Fibroblast of the aortic adventitia (primary cell): ENCODE measurements around the gene SEC24B. TPM values are rescaled to one million over a fixed set of nuclear protein-coding genes. Genes with fewer than 3 reads are reported as not detected.
"Not testable (repeated sequence)": the region's sequence is repeated elsewhere in the genome, so short reads cannot be mapped to it uniquely, and the experiment has no call there.

ENCODE experiments used
- DNase-seq: peaks from one replicate; pipeline ENCODE4 v3.0.0-alpha.2; 2010; ENCODE audit warnings: low read depth
- H3K4me3 ChIP-seq: 2 replicates; pipeline ENCODE4 v1.5.1; 2011; ENCODE audit warnings: low read depth, mild to moderate bottlenecking, control low read depth, low read length, moderate library complexity
- total RNA-seq: library from RNA; depleted of rRNA; stranded (reverse); fragments of >200 nt; gene quantifications from 2 replicates; pipeline ENCODE4 v1.2.3, GENCODE V29; 2012; ENCODE audit warnings: low replicate concordance
- TF ChIP-seq, protein P1 (sequence below): IDR thresholded peaks from 2 replicates; pipeline ENCODE4 v1.5.1; 2011; ENCODE audit warnings: mild to moderate bottlenecking, low read length, control low read depth, inconsistent platforms; ENCODE audit not compliant: insufficient read depth

SEC24B gene
- total RNA-seq, 1 donor, result 29.6 TPM

DNA sequence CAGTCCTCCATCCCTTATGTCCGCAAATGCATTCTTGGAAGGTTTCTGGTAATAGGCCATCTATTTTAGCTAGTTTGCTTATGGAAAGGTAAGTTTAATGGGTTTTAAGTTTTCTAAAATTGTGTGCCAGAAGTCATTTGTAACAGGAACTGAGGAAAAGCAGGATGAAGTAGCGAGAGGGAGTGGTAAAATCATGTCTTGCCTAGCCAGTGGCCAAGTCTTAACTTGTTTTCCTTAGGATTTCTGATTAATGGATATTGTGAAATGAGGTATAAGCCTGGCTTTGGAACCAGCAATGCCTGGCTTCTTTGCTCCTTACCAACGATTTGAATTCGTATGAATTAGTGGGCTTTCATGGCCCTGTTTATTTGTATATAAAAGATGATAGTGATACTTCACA is 7.3 kb downstream of the SEC24B start:
- TF ChIP-seq, protein P1, sequence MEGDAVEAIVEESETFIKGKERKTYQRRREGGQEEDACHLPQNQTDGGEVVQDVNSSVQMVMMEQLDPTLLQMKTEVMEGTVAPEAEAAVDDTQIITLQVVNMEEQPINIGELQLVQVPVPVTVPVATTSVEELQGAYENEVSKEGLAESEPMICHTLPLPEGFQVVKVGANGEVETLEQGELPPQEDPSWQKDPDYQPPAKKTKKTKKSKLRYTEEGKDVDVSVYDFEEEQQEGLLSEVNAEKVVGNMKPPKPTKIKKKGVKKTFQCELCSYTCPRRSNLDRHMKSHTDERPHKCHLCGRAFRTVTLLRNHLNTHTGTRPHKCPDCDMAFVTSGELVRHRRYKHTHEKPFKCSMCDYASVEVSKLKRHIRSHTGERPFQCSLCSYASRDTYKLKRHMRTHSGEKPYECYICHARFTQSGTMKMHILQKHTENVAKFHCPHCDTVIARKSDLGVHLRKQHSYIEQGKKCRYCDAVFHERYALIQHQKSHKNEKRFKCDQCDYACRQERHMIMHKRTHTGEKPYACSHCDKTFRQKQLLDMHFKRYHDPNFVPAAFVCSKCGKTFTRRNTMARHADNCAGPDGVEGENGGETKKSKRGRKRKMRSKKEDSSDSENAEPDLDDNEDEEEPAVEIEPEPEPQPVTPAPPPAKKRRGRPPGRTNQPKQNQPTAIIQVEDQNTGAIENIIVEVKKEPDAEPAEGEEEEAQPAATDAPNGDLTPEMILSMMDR, result no peak
- DNase-seq, result peak; percentile 67

GRCh38 chr4:109441862-109442458 is 8.3 kb downstream of the SEC24B start:
- H3K4me3 ChIP-seq, result no peak overlapping the region
- DNase-seq, result no peak
- TF ChIP-seq, protein P1, result no peak

More for the DNA sequence above, 7.3 kb downstream of the SEC24B start:
- no peak overlapping the region for H3K4me3 ChIP-seq

DNA sequence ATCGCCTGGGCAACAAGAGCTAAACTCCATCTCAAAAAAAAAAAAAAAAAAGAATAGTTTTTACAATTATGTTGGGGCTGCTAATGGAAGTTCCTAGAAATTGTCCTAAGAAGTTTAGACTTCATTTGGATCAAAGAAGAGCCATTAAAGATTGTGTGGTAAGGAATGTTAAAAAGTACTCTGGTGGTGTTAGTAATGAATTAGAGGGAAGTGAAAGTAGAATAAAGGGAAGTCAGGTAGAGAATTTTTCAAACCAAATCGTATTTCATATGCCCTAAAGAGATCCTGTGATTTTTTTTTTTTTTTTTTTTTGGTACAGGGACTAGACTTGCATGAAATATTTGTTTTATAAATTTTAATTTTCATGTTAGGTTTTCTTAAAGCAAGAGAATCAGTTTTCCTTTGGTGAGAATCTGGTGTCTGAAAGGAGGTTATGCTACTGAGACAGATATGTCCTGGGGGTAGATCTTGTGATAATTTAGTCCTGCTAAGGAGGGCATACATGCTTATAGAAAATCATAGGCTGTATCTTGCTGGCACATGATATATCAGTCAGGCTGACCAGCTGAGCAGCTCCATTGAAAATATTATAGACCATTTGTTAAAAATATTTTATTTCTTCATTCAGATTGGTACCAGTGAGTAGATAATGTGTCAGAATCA is 10.7 kb downstream of the SEC24B start:
- DNase-seq, result no peak
- TF ChIP-seq, protein P1, result no peak
- H3K4me3 ChIP-seq, result no peak overlapping the region

DNA sequence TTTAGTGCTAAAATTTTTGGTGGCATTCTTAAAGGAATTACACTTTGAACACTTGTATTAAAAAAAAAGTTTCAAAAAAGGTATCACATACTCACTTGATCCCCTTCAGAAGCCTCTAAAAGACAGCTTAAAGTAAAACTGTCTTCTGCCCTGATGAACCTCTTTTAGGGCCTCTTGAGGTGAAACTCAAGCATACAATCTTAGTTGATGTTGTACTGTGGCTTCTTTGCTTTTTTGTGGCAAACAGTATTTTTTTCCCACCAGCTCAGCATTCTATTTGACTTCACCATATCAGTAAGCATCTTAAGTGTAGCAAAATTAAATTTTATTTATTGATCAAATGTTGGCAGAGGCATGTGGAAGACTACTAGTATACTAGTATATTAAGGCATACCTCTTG is 13.7 kb downstream of the SEC24B start:
- no peak for DNase-seq
- no peak overlapping the region for H3K4me3 ChIP-seq
- TF ChIP-seq, protein P1, result no peak

GRCh38 chr4:109451544-109452273 is 18.1 kb downstream of the SEC24B start:
- TF ChIP-seq, protein P1, result no peak
- no peak overlapping the region for H3K4me3 ChIP-seq
- DNase-seq, result no peak

DNA sequence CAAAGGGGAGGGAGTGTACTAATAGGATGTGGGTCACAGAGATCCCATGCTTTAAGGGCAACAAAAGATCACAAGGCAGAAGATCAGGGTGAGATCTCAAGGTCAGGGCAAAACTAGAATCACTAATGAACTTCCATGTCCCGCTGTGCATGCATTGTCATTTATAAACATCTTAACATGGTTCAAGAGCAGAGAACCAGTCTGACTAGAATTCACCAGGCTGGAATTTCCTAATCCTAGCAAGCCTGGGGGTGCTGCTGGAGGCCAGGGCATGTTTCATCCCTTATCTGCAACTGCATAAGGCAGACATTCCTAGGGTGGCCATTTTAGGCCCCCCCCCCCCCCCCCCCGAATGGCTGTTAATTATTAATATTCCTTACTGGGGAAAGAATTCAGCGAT is 19.5 kb downstream of the SEC24B start:
- not testable (repeated sequence) for H3K4me3 ChIP-seq, DNase-seq

DNA sequence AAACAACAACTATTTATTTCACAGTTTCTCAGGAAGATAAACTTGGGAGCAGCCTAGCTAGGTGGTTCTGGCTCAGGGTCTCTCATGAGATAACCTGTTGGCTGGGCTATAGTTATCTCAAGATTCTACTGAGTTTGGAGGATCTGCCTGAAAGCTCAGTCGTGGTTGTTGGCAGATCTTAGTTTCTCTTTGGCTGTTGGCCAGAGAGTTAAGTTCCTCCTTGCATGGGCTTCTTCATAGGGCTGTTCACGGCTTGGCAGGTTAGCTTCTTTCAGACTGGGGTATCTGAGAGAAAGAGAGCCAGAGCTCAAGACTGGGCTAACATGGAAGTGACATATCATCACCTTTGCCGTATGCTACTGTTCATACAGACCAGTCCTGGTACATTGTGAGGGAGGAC is 28.7 kb downstream of the SEC24B start:
- H3K4me3 ChIP-seq, result no peak overlapping the region
- TF ChIP-seq, protein P1, result no peak
- DNase-seq, result peak; percentile 30
